ENCODE measurements around the gene SLC2A10. TPM values are rescaled to one million over a fixed set of nuclear protein-coding genes. Genes with fewer than 3 reads are reported as not detected.

Gene SLC2A10
- total RNA-seq, 1 experiment from 2014 or later: 0.05 TPM

- DNase-seq (ENCODE audit: low read depth, low spot score): no peak
- no peak for ATAC-seq
- POLR2A ChIA-PET: no interaction called here
- RAD21 ChIA-PET (ENCODE audit: low non-redundant PET in 1 of 2, low total read pairs in 2 of 2, uncharacterized antibody in 2 of 2, unreplicated experiment in 2 of 2): no interaction called here
- Histone ChIP-seq H2AFZ (ENCODE audit: low read depth, low read length, poor library complexity, severe bottlenecking) (no peak overlapping the region), H3K27me3 (ENCODE audit: insufficient read depth, low read length) (0 out of 2 replicates have a peak, but pooled peaks cover 5% of the 10 kb centered on the region), H3K9me2 (ENCODE audit: insufficient read depth) (no peaks in the 10 kb centered on the region), H4K20me1 (ENCODE audit: insufficient read depth) (no peaks in the 10 kb centered on the region), H3K27ac (ENCODE audit: low read depth, low read length) (no peak overlapping the region), H3K36me3 (ENCODE audit: control insufficient read depth in 1 of 2, insufficient read depth in 2 of 2, low read length in 2 of 2) (no peaks in the 10 kb centered on the region), H3K4me3 (replicated peaks in 1 of 2; ENCODE audit: low read depth in 1 of 2, low read length in 2 of 2) (no peak overlapping the region), H3K4me2 (ENCODE audit: low read length) (no peak overlapping the region), H3K9me3 (ENCODE audit: control insufficient read depth in 1 of 2, insufficient read depth in 1 of 2, low read depth in 1 of 2, low read length in 2 of 2) (no peaks in the 10 kb centered on the region), H3K9ac (ENCODE audit: low read length) (no peak overlapping the region), H3K79me2 (ENCODE audit: insufficient read depth, low read length) (no peaks in the 10 kb centered on the region), H3K4me1 (ENCODE audit: control insufficient read depth in 1 of 2, insufficient read depth in 2 of 2, low read length in 2 of 2) (peaks cover 0 to 4% of the 10 kb centered on the region in 2 experiments; a peak in 1 of 4 replicates)
- CTCF ChIA-PET: no interaction called here
- BruUV-seq (replicated peaks): no TSS peak
- intact Hi-C loops (cut with micrococcal nuclease): no loop called here
- TF ChIP-seq EZH2 (IDR thresholded peaks at IDR 0.05) (no peak), YY1 (IDR thresholded peaks at IDR 0.05; ENCODE audit: extremely low read depth, insufficient replicate concordance, low read depth, low read length) (no peak), CTCF (IDR thresholded peaks at IDR 0.05 in 2 of 3, conservative IDR thresholded peaks at IDR 0.05 in 1 of 3; ENCODE audit: borderline replicate concordance in 1 of 3, insufficient read depth in 1 of 3, low read depth in 2 of 3, low read length in 2 of 3) (no peak), SRF (IDR thresholded peaks at IDR 0.05; ENCODE audit: low read depth) (no peak), ZBTB33 (IDR thresholded peaks at IDR 0.05; ENCODE audit: extremely low read depth, insufficient replicate concordance, low read length) (no peak), RAD21 (IDR thresholded peaks at IDR 0.05; ENCODE audit: low read depth) (no peak), JUND (IDR thresholded peaks at IDR 0.05) (no peak), SP1 (IDR thresholded peaks at IDR 0.05; ENCODE audit: low read depth) (no peak), POLR2AphosphoS5 (IDR thresholded peaks at IDR 0.05; ENCODE audit: low read depth, low read length) (no peak)
These were observed 43.1 kb upstream of the SLC2A10 start for GRCh38 chr20:46666306-46666705.
